Posterior cingulate gyrus (tissue), 11 donors: ENCODE results near the gene FXYD4.
"Not testable (repeated sequence)": the region's sequence is repeated elsewhere in the genome, so short reads cannot be mapped to it uniquely, and the experiment has no call there.

Experiments used
- DNase-seq, 10 donors: peaks; one replicate each; pipeline versions ENCODE4 v3.0.0 to v3.0.0-alpha.2; 2020 to 2021; ENCODE audit warnings: mixed read lengths in 3 of 10
- intact Hi-C: fragments of 100-400 bp; cut with DNase I; formaldehyde crosslinking; loops from one replicate; pipeline ENCODE4 v1.15.1; 2023

Gene FXYD4

GRCh38 chr10:43407576-43408330 is 36.3 kb downstream of the FXYD4 start:
- intact Hi-C loops, result no loop called here

GRCh38 chr10:43408331-43408709 is 36.9 kb downstream of the FXYD4 start:
- intact Hi-C loops, result no loop called here
- DNase-seq, result no peak

More at GRCh38 chr10:43407576-43408330, 36.3 kb downstream of the FXYD4 start:
- peak; percentile 60 to 97 (median 74) for DNase-seq

GRCh38 chr10:43408710-43409384 is 37.4 kb downstream of the FXYD4 start, which contains the start of gene HNRNPF:
Gene HNRNPF (minus strand): TSS chr10:43409186. CDS start chr10:43387884, 21,302 bp downstream.
- intact Hi-C loops, result loop anchor here (1.0 kb wide), 2 partner anchors 11 to 28 kb away; partner anchors contain the start of gene ZNF487

GRCh38 chr10:43409385-43410109 is 38.1 kb downstream of the FXYD4 start:
- DNase-seq, result peak in 7 of 10 donors; percentile 22 to 92 (median 46)
- intact Hi-C loops, result loop anchor here (1.0 kb wide), 2 partner anchors 11 to 28 kb away; partner anchors contain the start of gene ZNF487

More at GRCh38 chr10:43408710-43409384, 37.4 kb downstream of the FXYD4 start, which contains the start of gene HNRNPF:
- DNase-seq, result peak; percentile 84 to 99 (median 94)

GRCh38 chr10:43410345-43410744 is 38.9 kb downstream of the FXYD4 start:
- no peak for DNase-seq

GRCh38 chr10:43411536-43411935 is 40.1 kb downstream of the FXYD4 start:
- intact Hi-C loops, result no loop called here
- DNase-seq, result no peak

More at GRCh38 chr10:43410345-43410744, 38.9 kb downstream of the FXYD4 start:
- intact Hi-C loops, result no loop called here

- intact Hi-C loops, result no loop called here
- no peak for DNase-seq
Observed at GRCh38 chr10:43415544-43415943, 44.1 kb downstream of the FXYD4 start.

- intact Hi-C loops, result no loop called here
- DNase-seq, result no peak
Observed at GRCh38 chr10:43417950-43418768, 46.7 kb downstream of the FXYD4 start.

- DNase-seq, result no peak
- intact Hi-C loops, result loop anchor here (1.0 kb wide), 2 partner anchors 11 to 16 kb away; partner anchors contain the start of gene HNRNPF
Observed at GRCh38 chr10:43419997-43420368, 48.5 kb downstream of the FXYD4 start.

- intact Hi-C loops, result loop anchor here (1.0 kb wide), 2 partner anchors 11 to 16 kb away; partner anchors contain the start of gene HNRNPF
- peak; percentile 72 to 98 (median 82) for DNase-seq
Observed at GRCh38 chr10:43420369-43421200, 49.1 kb downstream of the FXYD4 start.

- DNase-seq, result no peak
- intact Hi-C loops, result no loop called here
Observed at GRCh38 chr10:43421201-43421507, 49.7 kb downstream of the FXYD4 start.

- intact Hi-C loops, result no loop called here
- DNase-seq, result no peak
Observed at GRCh38 chr10:43421519-43421918, 50.1 kb downstream of the FXYD4 start.

GRCh38 chr10:43421944-43422343 is 50.5 kb downstream of the FXYD4 start:
- DNase-seq, intact Hi-C loops: not testable (repeated sequence)

- no peak for DNase-seq
- intact Hi-C loops, result no loop called here
Observed at GRCh38 chr10:43424416-43424815, 53.0 kb downstream of the FXYD4 start.
